Measurements from ENCODE around the gene NUDT2.
"Not testable (repeated sequence)": the region's sequence is repeated elsewhere in the genome, so short reads cannot be mapped to it uniquely, and the experiment has no call there.

The NUDT2 gene

DNA sequence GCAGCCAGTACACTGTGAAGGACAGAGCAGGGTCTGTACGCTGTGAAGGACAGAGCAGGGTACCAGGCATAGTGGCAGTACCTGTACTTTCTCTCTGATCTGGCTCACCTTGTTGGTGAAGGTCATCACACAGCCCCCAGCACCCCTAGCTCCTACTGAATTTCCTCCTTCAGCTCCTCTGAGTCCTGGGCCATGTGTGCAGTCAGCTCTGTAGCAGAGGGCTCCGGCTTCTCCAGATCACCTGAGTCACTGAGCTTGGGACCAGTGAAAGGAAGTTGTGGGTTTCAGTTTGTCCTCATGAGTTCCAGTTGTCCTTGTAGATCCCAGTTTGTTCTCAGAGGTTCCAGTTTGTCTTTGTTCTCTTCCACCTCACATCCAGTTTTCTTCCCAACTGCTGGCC lies 5.5 kb downstream of the NUDT2 start:
- no peak for DNase-seq (ENCODE audit: extremely low read depth in 1 of 2, low read depth in 1 of 2)

GRCh38 chr9:34335376-34335775 lies 6.0 kb downstream of the NUDT2 start:
- no peak for DNase-seq (ENCODE audit: extremely low read depth in 1 of 2, low read depth in 1 of 2)

DNA sequence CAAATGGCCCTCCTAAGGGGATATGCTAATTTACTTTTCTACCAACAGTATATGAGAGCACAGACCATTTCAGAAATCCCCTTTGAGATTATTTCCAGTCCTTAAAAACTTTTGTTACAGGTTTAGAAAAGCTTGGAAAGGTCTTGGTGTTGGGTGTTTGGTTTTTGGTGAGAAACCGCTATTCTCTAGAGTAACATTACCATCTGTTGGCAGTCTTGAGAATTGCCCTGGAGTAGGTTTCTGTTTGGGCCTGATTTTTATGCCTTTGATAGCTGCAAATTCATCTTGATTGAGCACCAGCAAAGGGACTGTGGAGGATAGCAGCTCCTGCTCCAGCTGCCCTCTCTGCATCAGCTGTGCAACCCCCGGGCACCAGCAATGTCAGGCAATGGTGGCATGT lies 8.0 kb downstream of the NUDT2 start:
- DNase-seq (ENCODE audit: extremely low read depth in 1 of 2, low read depth in 1 of 2): no peak

GRCh38 chr9:34338079-34338478 lies 8.7 kb downstream of the NUDT2 start:
- DNase-seq (ENCODE audit: extremely low read depth in 1 of 2, low read depth in 1 of 2): not testable (repeated sequence)

DNA sequence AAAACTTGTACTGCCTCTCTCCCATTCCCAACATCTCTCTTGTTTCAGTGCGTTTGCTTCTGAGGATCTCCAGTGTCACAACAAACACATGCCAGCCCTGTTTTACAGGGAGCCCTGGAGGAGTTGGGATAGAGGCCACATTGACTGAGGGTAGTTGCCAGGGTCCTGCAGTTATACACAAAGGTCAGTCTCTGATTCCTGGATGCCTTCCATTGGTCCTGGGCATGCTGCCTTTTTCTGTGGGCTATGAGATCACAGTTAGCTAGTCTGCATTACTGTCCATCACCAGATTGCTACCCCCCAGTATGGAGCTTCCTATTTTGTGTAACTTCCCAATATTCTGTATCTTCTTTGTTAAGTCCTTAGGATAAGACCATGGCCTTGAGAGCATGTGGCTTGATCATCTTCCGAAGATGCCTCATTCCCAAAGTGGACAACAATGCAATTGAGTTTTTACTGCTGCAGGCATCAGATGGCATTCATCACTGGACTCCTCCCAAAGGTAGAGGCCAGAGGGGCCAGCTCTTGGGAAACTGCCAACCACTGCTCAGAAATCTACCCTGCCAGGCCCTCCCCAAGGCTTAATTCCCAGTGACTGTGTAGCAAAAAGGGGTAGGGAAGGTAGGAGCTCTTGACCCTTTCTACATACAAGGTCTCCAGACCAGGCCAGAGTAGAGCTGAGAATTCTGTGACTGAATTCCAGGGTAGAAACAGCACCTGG lies 9.5 kb downstream of the NUDT2 start:
- no peak for DNase-seq (ENCODE audit: extremely low read depth in 1 of 2, low read depth in 1 of 2)

GRCh38 chr9:34341659-34342295 lies 12.4 kb downstream of the NUDT2 start:
- no peak for DNase-seq (ENCODE audit: extremely low read depth in 1 of 2, low read depth in 1 of 2)

DNA sequence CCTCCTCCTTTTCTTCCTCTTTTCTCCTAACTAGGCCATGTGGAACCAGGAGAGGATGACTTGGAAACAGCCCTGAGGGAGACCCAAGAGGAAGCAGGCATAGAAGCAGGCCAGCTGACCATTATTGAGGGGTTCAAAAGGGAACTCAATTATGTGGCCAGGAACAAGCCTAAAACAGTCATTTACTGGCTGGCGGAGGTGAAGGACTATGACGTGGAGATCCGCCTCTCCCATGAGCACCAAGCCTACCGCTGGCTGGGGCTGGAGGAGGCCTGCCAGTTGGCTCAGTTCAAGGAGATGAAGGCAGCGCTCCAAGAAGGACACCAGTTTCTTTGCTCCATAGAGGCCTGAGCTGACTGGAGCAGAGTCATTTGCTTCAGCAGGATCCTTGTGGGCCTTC lies 13.7 kb downstream of the NUDT2 start:
- DNase-seq (ENCODE audit: extremely low read depth in 1 of 2, low read depth in 1 of 2): no peak

DNA sequence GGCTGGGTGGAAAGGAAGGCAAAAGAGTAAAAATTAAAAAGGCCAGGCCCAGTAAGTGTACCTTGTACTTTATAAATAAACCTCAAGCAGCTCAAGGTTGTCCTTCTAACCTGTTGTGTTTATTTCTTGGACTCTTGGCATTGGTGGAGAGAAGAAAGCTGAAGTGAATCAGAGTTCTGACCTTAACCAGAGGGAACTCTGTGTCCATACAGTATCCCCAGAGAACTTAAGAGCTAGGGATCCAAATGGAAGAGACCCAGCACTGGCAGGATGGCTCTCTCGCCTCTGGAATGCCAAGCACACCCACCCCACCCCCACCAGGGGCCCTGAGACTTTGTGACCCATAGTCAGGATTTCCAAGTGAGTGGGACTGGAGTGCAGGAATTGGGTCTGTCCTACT lies 14.2 kb downstream of the NUDT2 start:
- no peak for DNase-seq (ENCODE audit: extremely low read depth in 1 of 2, low read depth in 1 of 2)

DNA sequence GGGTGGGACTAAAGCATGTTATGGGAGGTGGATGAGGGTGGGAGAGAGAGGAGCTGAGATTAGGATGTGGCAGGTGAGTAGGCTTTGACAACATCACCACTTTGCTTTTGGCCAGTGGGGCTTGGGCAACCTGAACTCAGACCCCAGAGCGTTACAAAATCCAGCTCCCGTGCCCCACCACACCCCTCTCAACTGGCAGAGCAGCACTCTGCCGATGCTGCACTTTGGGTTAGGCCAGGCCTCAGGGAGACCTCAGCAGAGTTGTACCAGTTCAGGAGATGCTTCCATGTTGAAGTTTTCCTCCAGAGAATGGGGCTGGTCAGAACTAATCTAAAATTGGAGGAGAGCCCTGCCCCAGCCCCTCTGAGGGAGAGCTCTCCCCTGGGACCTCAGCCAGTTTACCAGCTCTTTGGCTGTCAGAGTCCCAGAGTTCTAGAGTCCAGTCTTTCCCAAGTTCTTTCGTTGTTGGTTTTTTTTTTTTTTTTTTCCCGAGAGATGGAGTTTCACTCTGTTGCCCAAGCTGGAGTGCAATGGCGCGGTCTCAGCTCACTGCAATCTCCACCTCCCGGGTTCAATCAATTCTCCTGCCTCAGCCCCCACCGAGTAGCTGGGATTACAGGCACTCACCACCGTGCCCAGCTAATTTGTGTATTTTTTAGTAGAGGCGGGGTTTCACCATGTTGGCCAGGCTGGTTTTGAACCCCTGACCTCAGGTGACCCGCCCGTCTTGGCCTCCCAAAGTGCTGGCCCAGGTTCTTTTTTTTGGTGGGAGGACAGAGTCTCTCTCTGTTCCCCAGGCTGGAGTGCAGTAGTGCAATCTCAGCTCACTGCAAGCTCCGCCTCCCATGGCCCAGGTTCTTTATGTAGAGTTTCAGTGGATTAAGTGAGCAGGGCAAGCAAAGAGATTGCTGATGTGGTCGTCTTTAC lies 17.8 kb downstream of the NUDT2 start:
- no peak for DNase-seq (ENCODE audit: extremely low read depth in 1 of 2, low read depth in 1 of 2)

GRCh38 chr9:34347800-34348158 lies 18.4 kb downstream of the NUDT2 start:
- DNase-seq (ENCODE audit: extremely low read depth in 1 of 2, low read depth in 1 of 2): no peak

DNA sequence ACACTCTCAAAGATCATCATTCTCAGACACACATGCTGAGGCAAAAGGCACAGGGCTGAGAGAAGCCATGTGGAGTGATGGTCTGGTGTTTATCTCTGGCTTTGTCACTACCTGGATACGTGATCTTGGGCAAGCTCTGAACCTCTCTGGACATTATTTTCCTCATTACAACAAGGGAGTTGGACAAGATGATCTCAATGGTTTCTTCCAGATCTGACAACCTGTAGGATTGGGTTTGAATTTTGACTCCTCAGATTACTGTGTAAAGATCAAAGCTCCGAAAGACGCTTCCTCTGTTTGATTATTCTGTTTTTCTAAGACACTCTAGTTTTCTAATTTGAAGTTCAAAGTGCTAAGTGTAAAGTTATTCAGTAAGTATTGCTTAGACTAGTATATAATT lies 20.0 kb downstream of the NUDT2 start:
- DNase-seq (ENCODE audit: extremely low read depth in 1 of 2, low read depth in 1 of 2): no peak

- not testable (repeated sequence) for DNase-seq (ENCODE audit: extremely low read depth in 1 of 2, low read depth in 1 of 2)
Observed at GRCh38 chr9:34352122-34352652, 22.8 kb downstream of the NUDT2 start.

DNA sequence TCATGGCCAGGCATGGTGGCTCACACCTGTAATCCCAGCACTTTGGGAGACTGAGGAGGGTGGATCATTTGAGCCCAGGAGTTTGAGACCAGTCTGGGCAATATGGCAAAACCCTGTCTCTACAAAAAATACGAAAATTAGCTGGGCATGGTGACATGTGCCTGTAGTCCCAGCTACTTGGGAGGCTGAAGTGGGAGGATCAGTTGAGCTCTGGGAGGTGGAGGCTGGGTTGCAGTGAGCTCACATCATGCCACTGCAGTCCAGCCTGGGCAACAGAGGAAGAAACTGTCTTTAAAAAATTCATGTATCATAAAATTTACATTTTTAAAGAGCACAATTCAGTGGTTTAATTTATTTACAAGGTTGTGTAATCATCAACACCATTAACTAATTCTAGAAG lies 23.6 kb downstream of the NUDT2 start:
- DNase-seq (ENCODE audit: extremely low read depth in 1 of 2, low read depth in 1 of 2): not testable (repeated sequence)

- no peak for DNase-seq (ENCODE audit: extremely low read depth in 1 of 2, low read depth in 1 of 2)
Observed at GRCh38 chr9:34362614-34363214, 33.3 kb downstream of the NUDT2 start.

DNA sequence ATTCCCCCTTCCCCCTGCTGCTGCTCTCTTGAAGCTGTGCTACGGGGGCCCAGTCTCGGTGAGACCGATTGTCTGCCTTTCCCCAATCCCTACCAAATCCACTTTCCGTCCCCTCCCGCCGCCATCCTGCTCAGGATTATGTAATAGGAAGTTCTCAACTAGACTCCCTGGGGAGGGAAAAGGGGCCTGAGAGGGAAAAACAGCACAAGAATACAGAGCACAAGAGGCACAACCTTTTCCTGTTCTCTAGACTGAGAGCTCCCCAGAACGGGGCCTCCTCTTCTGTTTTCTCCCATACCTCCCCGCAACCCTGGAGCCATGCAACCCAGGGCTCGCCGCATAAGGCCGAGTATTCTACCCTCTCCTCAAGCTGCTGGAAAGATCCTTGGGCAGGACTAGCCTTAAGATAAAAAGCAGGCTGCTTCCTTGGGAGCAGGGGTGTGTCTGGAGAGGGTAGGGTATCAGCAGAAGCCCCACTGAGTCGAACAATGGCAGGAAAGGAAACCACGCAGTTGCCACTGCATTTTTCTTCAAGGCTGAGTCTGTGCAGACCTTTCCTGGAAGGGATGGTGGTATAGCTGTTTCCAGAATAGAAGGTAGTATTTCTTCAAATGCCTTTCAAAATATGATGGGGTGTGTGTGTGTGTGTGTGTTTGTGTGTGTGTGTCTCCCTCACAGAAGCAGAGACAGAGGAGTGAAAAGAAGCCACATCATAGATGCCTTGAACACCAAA lies 34.4 kb downstream of the NUDT2 start:
- DNase-seq (ENCODE audit: extremely low read depth in 1 of 2, low read depth in 1 of 2): no peak

DNA sequence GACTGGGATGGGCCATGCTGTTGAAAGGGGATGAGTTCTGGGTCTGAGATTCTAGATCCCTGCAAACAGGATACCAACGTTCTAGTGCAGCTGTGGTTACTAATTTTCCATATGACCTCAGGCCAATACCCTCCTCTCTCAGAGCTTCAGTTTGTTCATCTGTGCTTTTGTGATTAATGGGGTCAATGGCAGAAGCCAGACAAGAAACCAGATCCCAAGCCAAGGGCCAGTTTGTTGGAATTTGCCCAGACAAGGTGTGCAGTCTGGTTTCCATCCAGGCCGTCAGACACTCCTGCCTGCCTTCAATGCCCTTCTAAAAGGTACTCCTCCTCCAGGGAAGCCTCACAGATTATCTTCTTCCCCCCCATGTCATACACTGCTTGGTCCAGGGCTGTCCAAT lies 35.9 kb downstream of the NUDT2 start:
- no peak for DNase-seq (ENCODE audit: extremely low read depth in 1 of 2, low read depth in 1 of 2)

GRCh38 chr9:34366365-34366764 lies 37.0 kb downstream of the NUDT2 start:
- DNase-seq (ENCODE audit: extremely low read depth in 1 of 2, low read depth in 1 of 2): no peak

- not testable (repeated sequence) for DNase-seq (ENCODE audit: extremely low read depth in 1 of 2, low read depth in 1 of 2)
Observed at GRCh38 chr9:34367751-34368410, 38.5 kb downstream of the NUDT2 start.

DNA sequence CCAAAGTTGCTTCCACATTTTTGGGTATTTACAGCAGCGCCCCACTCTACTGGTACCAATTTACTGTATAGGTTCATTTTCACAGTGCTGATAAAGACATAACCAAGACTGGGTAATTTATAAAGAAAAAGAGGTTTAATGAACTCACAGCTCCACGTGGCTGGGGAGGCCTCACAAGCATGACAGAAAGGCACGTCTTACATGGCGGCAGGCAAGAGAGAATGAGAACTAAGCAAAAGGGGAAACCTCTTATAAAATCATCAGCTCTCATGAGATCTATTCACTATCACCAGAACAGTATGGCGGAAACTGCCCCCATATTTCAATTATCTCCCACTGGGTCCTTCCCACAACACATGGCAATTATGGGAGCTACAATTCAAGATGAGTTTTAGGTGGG lies 39.4 kb downstream of the NUDT2 start:
- DNase-seq (ENCODE audit: extremely low read depth in 1 of 2, low read depth in 1 of 2): not testable (repeated sequence)

GRCh38 chr9:34369636-34370035 lies 40.3 kb downstream of the NUDT2 start:
- DNase-seq (ENCODE audit: extremely low read depth in 1 of 2, low read depth in 1 of 2): no peak

Measured in stimulated activated CD8-positive, alpha-beta memory T cell treated with anti-CD3 and anti-CD28 coated beads, Interleukin-7, amount 100 ng/mL, for 48 hours (primary cell).